C4-2B (cell line): ENCODE data around the gene PTOV1.
A peak's percentile ranks its signal among the peaks of the same experiment; 100 is the strongest.

Source experiments
- H3K27ac ChIP-seq: fragments of 450-650 bp; 2 replicates; pipeline ENCODE4 v1.5.1; 2017
- ZFX ChIP-seq: fragments of 450-650 bp; IDR thresholded peaks from 2 replicates; pipeline ENCODE4 v1.6.1; 2017
- TF ChIP-seq, protein P1 (sequence below): fragments of 450-650 bp; conservative IDR thresholded peaks from 2 replicates; pipeline ENCODE4 v1.5.1; 2017; ENCODE audit warnings: mild to moderate bottlenecking

The PTOV1 gene

DNA sequence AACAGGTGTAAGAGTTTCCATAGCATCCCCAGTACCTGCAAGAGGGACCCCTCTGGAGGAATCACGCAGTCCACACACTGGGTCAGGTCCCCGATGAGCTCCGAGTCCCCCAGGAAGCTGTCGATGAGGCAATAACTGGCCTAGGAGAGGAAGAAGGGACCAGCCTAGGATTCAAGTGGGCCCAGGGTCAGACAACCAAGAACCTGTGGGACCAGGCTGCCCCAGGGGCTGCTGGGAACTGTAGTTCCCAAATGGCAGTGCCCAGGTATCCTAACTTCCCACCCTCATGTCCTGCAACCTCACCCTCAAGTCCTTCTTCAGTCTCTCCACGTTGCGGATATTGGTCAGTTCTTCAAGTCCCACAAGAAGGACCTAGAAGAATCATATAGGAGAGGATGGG, 39.6 kb upstream of the PTOV1 start:
- no peak for TF ChIP-seq ZFX
- TF ChIP-seq, protein P1, sequence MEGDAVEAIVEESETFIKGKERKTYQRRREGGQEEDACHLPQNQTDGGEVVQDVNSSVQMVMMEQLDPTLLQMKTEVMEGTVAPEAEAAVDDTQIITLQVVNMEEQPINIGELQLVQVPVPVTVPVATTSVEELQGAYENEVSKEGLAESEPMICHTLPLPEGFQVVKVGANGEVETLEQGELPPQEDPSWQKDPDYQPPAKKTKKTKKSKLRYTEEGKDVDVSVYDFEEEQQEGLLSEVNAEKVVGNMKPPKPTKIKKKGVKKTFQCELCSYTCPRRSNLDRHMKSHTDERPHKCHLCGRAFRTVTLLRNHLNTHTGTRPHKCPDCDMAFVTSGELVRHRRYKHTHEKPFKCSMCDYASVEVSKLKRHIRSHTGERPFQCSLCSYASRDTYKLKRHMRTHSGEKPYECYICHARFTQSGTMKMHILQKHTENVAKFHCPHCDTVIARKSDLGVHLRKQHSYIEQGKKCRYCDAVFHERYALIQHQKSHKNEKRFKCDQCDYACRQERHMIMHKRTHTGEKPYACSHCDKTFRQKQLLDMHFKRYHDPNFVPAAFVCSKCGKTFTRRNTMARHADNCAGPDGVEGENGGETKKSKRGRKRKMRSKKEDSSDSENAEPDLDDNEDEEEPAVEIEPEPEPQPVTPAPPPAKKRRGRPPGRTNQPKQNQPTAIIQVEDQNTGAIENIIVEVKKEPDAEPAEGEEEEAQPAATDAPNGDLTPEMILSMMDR = no peak
- H3K27ac ChIP-seq = no peak overlapping the region

DNA sequence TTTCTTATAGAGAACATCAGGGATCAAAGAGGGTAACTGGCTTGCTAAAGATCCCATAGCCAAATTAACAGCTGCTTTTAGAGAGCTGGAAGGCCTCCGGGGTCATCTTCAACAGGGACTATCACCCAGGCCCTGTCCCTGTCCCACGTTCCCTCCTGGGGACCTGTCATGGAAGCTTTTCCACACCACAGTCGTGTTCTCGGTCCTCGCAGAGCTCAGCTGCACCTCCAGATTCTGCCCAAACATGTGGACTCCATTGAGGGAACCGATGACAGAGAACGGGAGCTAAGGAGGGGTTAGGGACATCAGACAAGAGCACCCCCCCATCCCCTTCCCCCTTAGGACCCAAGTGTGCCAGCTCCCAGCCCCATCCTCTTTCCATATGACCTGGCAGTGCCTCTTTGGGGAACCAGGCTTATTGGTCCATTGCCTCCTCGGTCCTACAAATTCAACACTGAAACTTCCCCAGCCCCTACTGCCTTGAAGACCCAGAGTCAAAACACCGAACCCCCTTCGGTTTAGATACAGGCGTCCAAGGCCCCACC, 38.4 kb upstream of the PTOV1 start:
- TF ChIP-seq, protein P1 = no peak
- no peak for TF ChIP-seq ZFX
- peak overlapping the region; percentile 7; the same call in 1 of the 2 replicates for H3K27ac ChIP-seq

DNA sequence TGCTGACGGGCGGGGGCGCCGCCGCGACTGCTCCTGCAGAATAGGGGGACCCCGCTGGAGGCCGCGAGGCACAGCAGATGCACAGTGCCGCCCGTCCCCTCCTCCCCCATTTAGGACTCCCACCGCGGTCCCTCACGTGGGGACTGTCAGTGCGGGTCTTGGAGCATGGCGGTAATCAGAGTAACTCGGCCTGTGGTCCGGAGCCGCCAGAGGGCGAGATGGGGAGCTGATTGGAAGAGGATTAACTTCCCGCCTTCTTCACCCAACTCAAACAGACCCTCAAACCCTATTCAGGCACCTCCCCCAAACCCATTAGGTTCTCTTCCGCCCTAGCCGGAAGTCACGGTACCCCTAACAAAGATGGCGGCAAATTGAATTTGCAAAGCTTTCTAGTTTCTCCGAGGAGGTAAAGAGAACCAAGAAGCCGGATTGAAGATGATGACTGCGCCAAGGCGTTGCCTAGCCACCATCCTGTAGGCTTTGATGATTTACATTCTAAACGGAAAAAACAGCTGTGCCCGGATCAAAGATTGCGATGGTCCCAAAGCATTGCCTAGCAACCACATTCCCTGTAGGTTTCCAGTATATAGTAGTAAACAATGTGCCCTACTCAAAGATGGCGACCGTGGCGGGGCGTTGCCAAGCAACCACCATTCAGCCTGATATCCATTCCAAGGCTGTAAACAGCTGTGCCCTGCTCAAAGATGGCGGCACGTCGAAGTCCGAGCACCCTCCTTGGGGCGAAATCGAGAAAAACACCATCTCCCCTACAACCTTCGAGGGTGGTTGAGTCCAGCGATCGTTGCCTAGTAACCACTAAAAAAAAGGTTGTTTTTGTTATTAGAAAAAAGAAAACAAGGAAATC, 37.7 kb upstream of the PTOV1 start, which contains the start of gene FUZ:
FUZ (minus strand) TSS at position 296 of the 865 bp plus-strand sequence; CDS start at position 110, 186 bp downstream.
- TF ChIP-seq ZFX = no peak
- TF ChIP-seq, protein P1 = no peak
- H3K27ac ChIP-seq = peak within 1 kb of the TSS; percentile 7

DNA sequence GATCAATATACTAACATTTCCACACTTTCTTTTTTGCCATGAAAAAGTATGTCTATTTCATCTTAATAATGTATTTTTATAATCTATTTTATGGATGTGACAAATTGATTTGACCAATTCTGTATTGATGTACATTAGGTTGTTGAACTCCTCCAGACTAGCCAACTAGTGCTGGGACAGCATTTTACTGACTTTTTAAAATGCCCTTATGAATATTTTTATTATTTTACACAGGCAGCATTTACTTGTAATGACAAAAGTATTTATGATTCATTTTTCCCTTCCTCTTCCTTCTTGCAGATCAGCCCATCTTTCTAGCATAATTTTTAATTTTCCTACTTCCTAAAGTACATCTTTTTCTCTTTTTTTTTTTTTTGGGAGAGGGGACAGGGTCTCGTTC, 36.9 kb upstream of the PTOV1 start:
- H3K27ac ChIP-seq = no peak overlapping the region

DNA sequence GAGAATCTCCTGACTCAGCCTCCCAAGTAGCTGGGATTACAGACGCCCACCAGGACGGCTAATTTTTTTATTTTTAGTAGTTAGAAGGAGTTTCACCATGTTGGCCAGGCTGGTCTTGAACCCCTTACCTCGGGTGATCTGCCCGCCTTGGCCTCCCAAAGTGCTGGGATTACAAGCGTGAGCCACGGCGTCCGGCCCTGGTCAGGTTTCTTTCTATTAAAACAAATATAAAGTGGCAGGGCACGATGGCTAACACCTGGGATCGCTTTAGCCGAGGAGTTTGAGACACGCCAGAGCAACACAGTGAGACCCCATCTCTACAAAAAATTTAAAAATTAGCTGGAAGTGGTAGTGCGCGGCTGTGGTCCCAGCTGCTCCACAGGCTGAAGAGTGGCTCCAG, 34.4 kb upstream of the PTOV1 start:
- H3K27ac ChIP-seq = no peak overlapping the region
- no peak for TF ChIP-seq ZFX
- TF ChIP-seq, protein P1 = no peak

More for the DNA sequence above, 36.9 kb upstream of the PTOV1 start:
- no peak for TF ChIP-seq ZFX
- TF ChIP-seq, protein P1 = no peak

DNA sequence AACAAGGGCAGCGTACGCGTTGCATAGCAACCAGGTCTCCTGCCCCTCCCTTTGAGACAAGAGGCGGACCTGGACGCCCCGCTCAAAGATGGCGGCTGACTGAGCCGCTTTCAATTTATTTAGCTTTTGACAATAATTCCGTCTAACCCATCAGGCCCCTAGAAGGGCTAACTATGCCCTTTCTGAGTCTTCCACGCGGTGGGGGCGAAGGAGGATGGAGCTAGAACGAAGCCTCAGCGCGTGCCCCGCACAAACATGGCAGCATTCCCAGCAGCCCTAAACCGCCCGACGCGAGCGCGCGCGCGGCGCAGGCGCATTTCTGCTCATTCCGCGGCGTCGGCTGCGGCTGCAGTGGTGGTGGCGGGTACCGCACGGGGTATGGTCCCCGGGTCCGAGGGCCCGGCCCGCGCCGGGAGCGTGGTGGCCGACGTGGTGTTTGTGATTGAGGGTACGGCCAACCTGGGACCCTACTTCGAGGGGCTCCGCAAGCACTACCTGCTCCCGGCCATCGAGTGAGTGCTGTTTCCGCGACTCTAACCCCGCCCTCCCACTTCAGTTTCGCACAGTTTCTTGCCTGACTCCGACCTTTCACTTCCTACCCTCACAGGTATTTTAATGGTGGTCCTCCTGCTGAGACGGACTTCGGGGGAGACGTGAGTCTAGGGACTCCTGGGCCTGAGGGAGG, 32.9 kb upstream of the PTOV1 start, which contains the start of gene MED25:
MED25 (plus strand) TSS at position 326 of the 685 bp plus-strand sequence; CDS start at position 379, 53 bp downstream.
- H3K27ac ChIP-seq = peak within 1 kb of the TSS; percentile 92
- TF ChIP-seq ZFX = peak; percentile 71; the same call in 1 of the 2 replicates
- TF ChIP-seq, protein P1 = no peak
